SIG-M5 treated with dmso at 0.1 percent for 504 hours (cell line): ENCODE results near the gene ANKS6.

Source experiments
- DNase-seq: peaks from one replicate; lab custom pipeline; 2025; ENCODE audit not compliant: unreplicated experiment; lab: John Stamatoyannopoulos, UW

The ANKS6 gene

GRCh38 chr9:98740226-98740881 is 56.0 kb downstream of the ANKS6 start:
- no peak for DNase-seq

GRCh38 chr9:98738741-98739140 is 57.6 kb downstream of the ANKS6 start:
- no peak for DNase-seq

DNA sequence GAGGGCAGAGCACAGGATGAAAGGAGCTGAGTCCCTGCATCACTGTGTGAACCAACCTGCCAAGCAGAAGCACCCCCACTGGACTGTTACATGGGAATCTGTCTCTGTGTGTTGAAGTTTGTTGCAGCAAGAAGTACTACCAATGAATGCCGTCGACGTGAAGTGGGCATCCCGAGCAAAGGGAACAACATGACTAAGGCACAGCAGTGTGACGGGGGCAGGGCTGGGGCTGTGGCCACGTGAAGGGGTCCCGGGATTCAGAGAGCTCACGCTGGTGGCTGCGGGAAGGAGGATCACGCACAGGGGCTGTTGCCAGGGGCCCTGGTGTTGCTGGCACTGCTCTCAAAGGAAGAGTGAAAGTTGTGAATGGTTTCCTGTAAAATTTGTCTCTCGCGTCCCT is 60.1 kb downstream of the ANKS6 start:
- DNase-seq, result no peak

- DNase-seq, result no peak
These were observed 63.6 kb downstream of the ANKS6 start for GRCh38 chr9:98732801-98733200.

- no peak for DNase-seq
These were observed 64.3 kb downstream of the ANKS6 start for GRCh38 chr9:98732091-98732490.

GRCh38 chr9:98730871-98731270 is 65.5 kb downstream of the ANKS6 start:
- DNase-seq, result no peak

GRCh38 chr9:98728500-98728899 is 67.9 kb downstream of the ANKS6 start:
- DNase-seq, result no peak

DNA sequence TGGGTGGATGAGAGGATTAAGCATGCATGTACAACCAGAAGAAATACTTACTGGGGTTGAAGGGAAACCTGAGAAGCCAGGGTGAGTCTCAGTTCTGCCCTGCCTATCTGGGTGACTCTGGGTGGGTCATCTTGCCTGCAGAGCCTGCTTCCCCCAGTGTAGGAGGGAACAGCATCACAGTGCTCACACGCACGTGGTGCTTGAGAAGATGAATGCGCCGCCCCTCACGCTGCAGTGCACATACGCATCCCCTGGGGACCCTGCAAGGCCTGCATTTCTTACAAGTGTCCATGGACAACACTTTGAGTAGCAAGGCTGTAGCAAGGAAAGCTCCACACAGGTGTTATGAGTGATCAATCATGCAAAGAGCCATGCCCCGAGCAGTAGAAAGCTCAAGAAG is 68.9 kb downstream of the ANKS6 start:
- DNase-seq, result no peak

DNA sequence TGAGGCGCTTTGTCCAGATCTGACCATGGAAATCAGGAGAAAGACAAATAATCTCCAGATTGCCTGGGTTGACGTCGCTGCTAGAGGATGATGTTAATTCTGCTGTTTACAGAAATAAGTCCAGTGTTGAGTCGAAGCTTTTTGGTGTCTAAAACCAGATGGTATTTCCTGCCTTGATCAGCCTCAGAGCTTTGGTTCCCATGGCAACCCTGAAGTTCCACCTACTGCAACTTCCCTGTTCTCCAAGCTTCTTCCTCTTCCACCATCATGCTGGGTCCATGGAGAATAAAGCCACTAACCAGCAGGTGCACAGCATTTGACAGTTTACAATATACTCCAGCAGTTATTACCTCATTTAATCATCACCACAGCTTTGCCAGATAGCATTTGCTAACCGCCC is 69.6 kb downstream of the ANKS6 start:
- DNase-seq, result peak; percentile 73

GRCh38 chr9:98724810-98725530 is 71.4 kb downstream of the ANKS6 start:
- DNase-seq, result no peak

- DNase-seq, result no peak
These were observed 74.7 kb downstream of the ANKS6 start for GRCh38 chr9:98721643-98722042.

- DNase-seq, result no peak
These were observed 76.0 kb downstream of the ANKS6 start for GRCh38 chr9:98720402-98720801.

DNA sequence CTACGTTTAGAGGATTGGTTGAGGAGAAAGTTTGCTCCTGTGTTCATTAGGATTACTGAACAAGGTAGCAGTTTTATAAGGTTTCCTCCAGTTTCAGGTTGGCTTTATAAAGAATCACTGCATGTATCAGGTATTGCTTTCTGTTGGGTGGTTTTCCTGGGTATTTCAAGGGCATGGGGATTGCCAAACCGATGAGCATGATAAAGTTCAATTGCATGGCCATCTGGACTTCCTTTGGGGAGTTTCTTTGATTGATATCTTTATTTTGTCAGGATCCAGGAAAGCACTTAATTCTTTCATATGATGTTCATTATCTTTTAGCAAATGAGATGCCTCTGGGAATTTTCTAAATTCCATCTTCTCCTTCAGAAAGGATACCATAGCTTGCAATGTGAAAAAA is 77.3 kb downstream of the ANKS6 start:
- DNase-seq, result no peak

DNA sequence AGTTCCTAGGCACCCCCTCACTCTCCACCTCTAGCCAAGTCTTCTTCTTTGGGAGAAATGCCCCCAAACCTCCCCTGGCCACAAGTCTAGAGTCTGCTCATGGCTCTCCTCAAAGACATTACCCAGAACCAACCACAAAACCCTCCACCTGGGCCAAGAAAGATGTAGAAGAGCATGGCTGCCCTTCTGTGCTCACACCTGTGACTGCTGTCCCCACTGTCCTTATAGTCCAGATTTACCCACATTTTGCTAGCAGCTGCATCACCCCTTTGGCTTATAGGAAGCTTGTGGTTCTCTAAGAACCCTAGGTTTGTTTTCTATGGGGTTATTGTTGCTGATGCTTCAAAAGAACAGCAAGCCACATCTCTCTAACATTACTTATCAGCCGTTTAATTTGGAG is 81.5 kb downstream of the ANKS6 start:
- DNase-seq, result no peak

GRCh38 chr9:98712987-98713386 is 83.4 kb downstream of the ANKS6 start:
- DNase-seq, result no peak

GRCh38 chr9:98709968-98710965 is 86.1 kb downstream of the ANKS6 start:
- no peak for DNase-seq

DNA sequence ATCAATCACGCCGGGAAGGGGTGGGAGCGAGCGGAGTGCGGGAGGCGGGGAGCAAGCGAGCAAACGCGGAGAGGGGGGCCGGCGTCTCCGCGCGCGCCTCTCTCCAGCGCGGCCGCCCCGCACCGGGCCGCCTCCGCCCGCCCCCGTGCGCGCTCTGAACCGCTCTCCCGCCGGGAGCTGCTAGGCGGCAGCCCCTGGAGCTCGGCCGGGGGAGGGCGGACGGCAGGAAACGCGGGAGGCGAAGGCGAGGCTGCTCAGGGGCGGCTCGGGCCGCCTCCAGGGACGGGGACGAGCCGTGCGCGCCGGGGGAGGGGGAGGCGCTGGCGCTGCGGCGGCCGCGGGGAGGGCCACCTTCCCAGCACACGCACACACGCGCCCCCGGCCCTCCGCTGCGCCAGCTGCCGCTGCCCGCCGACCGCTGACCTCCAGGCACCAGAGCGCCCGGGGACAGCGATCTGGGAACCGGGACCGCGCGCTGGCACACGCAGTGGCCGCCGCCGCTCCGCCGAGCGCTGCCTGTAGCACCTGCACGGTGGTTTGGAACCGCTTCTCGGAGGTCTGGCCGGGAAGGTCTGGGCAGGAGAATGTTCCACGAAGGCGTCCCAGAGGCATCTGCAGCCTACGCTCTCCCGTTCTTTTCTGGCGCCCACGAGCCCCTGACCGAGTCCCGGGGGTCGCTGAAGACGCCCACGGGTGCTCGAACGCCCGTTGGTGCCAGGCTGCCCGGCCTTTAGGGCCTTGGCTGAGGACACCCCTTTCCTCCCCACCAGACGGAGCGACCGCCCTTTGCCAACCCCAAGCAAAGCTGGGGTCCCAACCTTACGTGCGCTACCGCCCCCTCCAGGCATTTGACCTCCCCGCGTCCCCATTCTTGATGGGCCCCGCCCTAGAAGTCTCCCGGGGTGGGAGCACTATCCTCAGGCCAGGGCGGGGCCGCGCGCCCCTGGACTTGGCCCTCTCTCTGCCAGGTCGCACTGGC is 87.1 kb downstream of the ANKS6 start, which contains the start of gene GABBR2:
TSS of gene GABBR2 (minus strand) at position 3 of the 979 bp plus-strand sequence. CDS start 198 bp downstream, outside the sequence.
- DNase-seq, result no peak

GRCh38 chr9:98708103-98708932 is 88.0 kb downstream of the ANKS6 start:
- no peak for DNase-seq
